ENCODE results near the gene NANOS1.

The NANOS1 gene

GRCh38 chr10:119070395-119071165 is 41.1 kb downstream of the NANOS1 start:
- peak overlapping the region; percentile 45 for H3K27ac Mint-ChIP-seq
- peaks cover 20% of the 10 kb centered on the region for H3K4me1 Mint-ChIP-seq
- DNase-seq (ENCODE audit: low spot score in 2 of 2) (no peak), ATAC-seq (peak; percentile 55)
- H3K36me3 Mint-ChIP-seq, result peaks cover 100% of the 10 kb centered on the region
- no peak overlapping the region for H3K4me3 Mint-ChIP-seq
- H3K9me3 Mint-ChIP-seq, result no peaks in the 10 kb centered on the region

- peak overlapping the region; percentile 79 for H3K27ac Mint-ChIP-seq
- H3K4me1 Mint-ChIP-seq, result peaks cover 37% of the 10 kb centered on the region
- H3K9me3 Mint-ChIP-seq, result no peaks in the 10 kb centered on the region
- ATAC-seq (no peak), DNase-seq (ENCODE audit: low spot score in 2 of 2) (no peak)
- peaks cover 99% of the 10 kb centered on the region for H3K36me3 Mint-ChIP-seq
- H3K4me3 Mint-ChIP-seq, result no peak overlapping the region
These were observed 44.1 kb downstream of the NANOS1 start for GRCh38 chr10:119073584-119073983.

GRCh38 chr10:119078422-119079179 is 49.1 kb downstream of the NANOS1 start:
- H3K4me3 Mint-ChIP-seq, result peak overlapping the region; percentile 98
- peaks cover 44% of the 10 kb centered on the region for H3K4me1 Mint-ChIP-seq
- H3K9me3 Mint-ChIP-seq, result no peaks in the 10 kb centered on the region
- no peak for ATAC-seq
- no peak for DNase-seq (ENCODE audit: low spot score in 2 of 2)
- H3K27ac Mint-ChIP-seq, result peak overlapping the region; percentile 98
- H3K36me3 Mint-ChIP-seq, result peaks cover 82% of the 10 kb centered on the region

- peak overlapping the region; percentile 98 for H3K27ac Mint-ChIP-seq
- no peaks in the 10 kb centered on the region for H3K9me3 Mint-ChIP-seq
- peaks cover 43% of the 10 kb centered on the region for H3K4me1 Mint-ChIP-seq
- peaks cover 70% of the 10 kb centered on the region for H3K36me3 Mint-ChIP-seq
- ATAC-seq (peak; percentile 85), DNase-seq (ENCODE audit: low spot score in 2 of 2) (peak; percentile 56 to 86)
- peak overlapping the region; percentile 98 for H3K4me3 Mint-ChIP-seq
These were observed 50.3 kb downstream of the NANOS1 start for GRCh38 chr10:119079599-119080520.

- no peaks in the 10 kb centered on the region for H3K9me3 Mint-ChIP-seq
- peak; percentile 90 for ATAC-seq
- peaks cover 61% of the 10 kb centered on the region for H3K36me3 Mint-ChIP-seq
- peak within 1 kb of the TSS; percentile 98 for H3K27ac Mint-ChIP-seq
- peaks cover 43% of the 10 kb centered on the region for H3K4me1 Mint-ChIP-seq
- DNase-seq (ENCODE audit: low spot score in 2 of 2), result peak; percentile 92 to 96
- H3K4me3 Mint-ChIP-seq, result peak within 1 kb of the TSS; percentile 98
These were observed 51.2 kb downstream of the NANOS1 start, which contains the start of gene EIF3A for GRCh38 chr10:119080521-119081259. Gene EIF3A, minus strand, starts transcription at chr10:119080817. Its CDS starts 141 bp downstream, at chr10:119080676.
